ENCODE measurements around the gene DPYD.

DPYD gene

DNA sequence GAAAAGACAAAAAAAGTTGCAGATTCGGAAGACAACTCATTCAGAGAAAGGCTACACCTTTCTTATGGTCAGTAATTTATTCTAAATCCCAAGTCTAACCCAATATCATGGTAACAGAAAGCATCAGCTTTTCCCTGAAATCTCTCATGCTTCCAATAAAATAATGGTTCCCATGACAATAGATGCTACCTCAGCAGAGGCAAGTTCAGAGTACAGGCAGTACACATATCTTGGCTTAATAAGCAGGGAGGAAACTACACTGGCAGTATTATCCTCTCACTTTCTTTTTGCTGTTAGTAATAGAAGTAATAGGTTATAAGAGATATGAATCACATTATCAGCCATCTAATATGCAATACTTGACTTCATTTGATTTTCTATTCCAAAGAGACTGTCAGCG, 137.1 kb downstream of the DPYD start:
- DNase-seq = no peak

DNA sequence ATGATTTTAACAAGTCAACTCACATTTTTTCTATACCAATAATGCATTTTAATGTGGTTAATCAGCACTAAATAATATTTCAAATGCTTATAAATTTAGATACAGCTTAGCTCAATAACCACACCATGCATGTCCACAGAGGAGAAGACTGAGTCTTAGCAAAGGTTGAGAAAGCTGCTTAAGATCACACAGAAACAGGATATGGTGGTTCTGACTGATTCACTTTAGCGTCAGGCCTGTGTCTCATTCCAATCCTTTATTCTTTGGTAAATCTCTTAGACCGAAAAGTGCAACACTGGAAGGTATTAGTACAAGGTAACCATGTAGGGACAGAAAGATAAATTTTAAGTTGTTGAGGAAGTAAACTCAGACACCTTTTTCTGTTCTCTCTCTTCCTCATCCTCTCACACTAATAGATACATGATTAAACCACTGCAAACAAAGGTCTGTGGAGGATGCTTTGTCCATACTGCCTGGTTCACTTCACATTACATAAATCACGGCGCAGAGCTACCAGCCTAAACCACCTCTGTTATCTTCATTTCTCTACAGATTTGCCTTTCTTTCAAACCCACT, 139.0 kb downstream of the DPYD start:
- DNase-seq = no peak

DNA sequence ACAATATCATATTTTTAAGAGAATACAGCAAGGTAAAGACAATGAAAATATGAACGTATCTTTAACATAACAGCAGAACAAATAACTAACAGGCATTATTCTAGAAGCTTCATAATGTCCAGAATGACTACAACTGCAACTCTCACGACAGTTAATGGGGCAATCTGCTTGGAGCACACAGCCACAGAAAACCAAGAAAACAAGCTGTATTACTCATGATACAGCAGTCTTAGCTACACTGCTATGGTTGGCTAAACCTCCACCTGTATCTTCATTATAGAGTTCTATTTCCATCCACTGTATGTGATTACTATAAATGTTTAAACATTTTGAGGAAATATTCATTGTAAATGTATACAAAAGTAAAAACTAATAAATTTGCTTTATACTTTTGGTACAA, 139.9 kb downstream of the DPYD start:
- peak in 1 of 2 experiments; percentile 16 for DNase-seq

DNA sequence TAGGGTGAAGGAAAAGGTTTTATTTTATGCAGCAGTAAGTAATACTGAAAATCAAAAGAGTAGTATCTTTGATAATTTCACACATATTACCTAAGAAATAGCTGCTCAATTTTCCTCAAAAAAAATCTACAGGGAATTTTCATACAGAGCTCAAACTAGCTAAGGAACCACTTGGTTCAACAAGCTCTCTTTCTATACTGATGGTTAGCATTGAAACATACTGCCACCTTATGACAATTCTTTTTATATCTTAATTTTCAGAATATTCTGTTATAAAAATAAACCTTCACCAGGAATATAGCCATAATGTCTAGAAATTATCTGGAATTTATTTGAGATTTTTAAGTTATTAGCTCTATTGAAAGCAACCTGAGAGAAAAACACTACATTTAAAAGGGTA, 142.1 kb downstream of the DPYD start:
- peak in 1 of 2 experiments; percentile 15 for DNase-seq

DNA sequence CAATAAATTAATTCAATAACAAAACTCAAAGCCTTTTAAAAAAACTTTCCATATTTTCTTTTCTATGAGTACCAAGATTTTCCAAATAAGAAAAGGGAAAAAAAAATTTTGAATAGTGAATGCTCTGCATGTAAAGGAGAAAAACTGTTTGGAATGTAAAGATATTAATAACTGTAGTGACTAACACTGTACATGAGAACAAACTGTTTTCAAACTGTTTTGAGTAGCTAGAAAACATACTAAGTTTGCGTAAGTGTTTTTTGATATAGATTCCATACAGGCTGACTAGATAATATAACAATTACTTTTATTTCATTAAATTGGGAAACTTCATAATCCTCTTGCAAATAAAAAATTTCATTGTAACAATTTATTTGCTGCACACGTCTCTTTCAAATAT, 150.5 kb downstream of the DPYD start:
- DNase-seq = no peak

DNA sequence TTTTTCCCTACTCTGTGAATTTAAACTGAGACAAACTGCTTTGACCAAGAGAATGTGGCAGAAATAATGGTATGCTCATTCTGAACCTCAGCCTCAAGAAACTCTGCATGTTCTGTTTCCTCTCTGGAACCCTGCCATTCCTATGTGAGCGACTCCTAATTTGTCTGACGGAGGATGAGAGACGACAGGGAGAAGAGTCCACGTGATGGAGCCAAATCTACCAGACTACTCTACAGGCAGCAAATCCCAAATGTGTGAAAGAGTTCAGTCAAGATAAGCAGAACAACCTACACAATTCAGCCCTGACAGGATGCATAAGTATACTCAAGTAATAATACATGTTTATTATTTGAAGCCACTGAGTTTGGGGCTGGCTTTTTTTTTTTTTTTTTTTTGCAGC, 153.5 kb downstream of the DPYD start:
- DNase-seq = no peak

DNA sequence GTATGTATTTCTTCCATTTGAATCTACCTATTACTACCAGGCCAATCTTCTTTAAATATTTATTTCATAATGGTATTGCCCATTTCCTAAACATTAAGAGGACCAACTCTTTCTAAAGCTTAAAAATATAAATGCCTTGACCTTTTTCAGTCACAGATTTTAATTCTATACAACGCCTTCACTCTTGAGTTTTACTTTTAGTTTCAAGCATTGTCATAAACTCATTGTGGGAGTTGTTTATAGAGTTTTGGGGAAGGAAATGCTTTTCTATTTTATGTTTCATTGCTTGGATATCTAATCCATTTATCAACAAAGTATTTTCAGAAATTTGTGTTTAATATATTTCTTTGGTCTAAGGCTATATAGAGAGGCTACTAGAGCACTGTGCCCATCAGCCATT, 155.8 kb downstream of the DPYD start:
- no peak for DNase-seq

DNA sequence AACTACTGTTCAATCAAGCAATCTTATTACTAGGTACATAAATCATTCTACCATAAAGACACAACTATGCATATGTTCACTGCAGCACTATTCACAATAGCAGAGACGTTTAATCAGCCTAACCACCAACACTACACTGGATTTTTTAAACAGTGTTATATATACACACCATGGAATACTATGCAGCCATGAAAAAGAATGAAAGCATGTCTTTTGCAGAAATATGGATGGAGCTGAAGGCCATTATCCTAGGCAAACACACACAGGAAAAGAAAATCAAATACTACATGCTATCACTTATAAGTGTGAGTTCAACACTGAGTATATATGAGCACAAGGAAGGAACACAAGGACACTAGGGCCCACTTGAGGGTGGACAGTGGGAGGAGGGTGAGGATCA, 159.2 kb downstream of the DPYD start:
- DNase-seq = no peak

DNA sequence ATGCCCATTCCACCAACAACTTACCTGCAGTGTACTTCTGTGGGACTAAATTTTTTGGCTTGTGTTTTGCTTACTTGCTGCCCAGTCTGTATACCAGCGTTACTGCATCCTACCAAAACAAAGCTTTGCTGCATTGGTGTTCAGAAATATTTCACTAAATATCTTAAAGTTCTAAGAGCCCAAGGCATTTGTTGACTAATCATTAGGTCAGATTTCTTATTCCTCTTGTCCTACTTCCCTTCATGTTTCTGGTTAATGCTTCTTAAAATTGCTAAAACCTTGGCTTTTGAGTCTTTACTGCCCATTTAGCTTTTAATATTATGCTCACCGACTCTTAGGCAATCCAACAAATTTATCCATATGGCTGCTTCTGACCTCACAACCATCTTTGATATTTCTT, 161.8 kb downstream of the DPYD start:
- no peak for DNase-seq

DNA sequence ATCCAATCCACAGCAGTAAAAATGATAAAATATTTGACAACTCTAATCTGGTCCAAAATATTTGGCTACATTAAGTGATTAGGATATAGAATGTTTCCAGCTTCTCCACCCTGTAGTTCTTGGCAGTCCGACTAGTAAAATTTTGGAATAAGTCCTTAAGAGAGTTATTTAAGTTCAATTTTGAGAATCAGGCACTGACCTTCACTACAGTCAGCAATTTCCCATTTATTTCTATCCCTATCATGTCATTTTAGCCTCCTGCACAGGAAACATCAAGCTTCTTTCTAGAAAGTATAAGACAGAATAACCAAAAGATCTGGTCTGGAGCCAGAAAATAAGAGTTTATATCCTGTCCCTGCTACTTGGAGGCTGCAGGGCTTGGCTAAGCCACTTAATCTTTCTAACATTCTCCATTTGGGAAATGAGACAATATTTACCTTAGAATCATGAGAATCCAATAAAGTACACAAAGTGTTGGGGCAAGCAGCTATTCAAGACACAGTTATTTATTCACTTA, 162.2 kb downstream of the DPYD start:
- DNase-seq = peak in 1 of 2 experiments; percentile 29

DNA sequence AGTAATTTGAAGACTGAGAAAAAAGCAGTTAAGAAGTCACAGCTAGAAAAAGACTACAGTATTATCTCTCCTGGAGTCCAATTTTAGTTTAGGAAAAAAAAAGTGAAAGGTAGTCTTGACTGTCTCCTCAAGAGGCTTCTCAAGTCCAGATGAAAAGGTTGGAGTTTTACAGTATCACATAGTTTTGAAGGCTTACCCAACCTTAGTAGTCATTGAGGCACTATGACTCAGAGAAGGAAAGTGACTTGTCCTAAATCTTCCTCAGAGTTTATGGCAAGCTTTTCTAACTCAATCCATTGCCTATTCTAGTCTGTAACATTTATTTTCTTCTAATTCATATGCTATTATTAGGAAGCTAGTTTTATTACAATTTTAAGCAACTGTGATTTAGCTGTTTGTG, 174.9 kb downstream of the DPYD start:
- DNase-seq = no peak

DNA sequence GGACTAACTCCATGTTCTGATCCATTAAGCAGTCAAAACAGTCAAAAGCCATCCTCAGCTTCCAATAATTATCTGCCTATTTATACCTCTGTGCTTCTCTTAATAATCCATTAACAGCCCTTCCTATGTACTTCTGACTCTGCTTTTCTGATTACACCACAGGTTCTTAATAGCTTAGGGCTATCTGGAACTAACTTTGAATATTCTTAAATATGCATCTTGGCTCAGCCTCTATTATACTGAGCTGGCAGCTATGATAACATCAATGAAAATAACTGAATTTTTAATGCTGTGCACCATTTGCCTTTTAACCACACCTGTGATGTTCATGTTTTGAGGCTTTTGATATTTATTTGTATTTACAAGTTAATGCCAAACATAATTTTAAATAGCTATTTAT, 175.9 kb downstream of the DPYD start:
- no peak for DNase-seq

DNA sequence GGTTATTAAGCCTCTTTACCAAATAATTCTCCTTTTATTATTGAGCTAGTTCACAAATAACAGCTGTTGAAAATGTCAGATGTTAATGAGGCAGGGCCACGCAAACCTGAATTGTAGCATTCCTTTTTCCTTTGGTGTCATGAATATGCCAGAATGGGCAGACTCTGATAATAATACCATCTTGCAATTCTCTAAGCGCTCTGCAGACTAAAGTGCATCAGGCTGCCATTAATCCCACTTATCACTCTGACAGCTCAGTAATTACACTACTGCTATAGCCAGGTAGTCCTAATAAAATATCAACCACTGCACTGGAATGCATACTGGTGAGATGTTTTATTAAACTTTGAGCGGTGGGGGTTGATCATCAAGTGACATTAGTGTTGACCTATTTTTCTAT, 177.7 kb downstream of the DPYD start:
- no peak for DNase-seq

DNA sequence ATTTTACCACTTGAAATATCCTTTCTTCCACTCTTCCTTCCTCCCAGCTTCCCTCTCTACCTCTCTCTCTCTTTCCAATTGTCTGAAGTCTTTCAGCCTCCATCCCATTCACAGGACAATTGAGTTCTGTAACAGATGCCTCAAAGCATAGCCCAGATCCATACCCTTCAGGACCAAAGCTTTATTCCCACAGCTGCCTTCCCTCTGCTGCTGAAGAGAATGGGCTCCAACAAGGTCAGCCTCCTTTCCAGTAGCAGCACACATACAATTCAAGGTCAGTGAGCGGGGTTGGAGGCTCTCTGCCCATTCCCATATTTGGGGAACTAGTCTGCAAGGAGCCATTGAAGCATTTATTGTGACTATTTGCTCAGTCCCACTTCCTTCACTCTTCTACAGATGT, 179.9 kb downstream of the DPYD start:
- DNase-seq = no peak

DNA sequence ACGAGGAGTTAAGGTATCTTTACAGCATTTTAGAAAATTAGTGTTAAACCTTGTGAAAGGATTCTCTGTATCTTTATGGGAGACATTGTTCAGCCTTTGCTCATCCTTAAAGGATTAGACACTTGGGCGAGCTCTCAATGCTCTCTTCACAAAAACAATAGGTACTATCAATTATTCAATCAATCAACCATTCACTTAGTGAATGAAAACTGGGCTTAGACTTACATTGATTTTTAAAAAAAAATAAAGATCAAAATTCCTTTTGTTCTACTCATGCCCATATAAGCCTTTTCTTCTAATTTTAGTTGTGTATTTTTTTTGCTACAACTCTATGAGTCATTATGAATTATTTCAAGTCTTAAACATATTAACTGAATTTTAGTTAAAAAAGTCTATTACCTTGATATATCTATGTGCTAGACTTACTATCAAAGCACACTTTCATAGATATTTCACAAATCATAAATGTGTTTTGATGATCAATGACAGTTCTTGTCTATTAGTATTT, 181.2 kb downstream of the DPYD start:
- DNase-seq = no peak

DNA sequence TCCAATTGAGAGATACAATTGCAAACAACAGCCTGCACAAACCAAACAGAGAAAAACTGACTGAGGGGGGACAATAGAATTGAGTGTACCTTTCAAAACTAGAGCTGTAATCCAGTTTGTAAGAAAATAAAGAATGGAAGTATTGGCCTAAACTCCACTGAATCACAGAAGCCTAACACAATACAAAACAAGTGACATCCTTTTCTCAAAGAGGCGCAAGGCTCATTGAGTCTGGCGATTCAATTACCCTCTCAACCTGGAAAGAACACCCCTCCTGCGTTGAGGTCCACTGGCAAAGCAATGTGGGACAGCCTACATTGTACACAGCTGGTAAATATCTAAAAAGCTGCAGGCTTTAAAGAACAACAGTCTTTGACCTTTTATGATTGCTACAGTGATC, 182.6 kb downstream of the DPYD start:
- no peak for DNase-seq

DNA sequence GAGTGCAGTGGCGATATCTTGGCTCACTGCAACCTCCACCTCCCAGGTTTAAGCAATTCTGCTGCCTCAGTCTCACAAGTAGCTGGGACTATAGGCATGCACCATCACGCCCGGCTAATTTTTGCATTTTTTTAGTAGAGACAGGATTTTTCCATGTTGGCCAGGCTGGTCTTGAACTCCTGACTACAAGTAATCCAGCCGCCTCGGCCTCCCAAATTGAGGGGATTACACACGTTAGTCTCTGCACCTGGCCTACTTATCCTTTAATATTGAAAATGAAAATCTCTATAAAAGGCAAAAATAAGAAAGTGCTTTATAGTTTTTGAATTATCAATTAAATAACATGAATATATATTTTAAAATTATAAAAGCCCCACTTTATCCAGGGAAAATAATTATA, 190.6 kb downstream of the DPYD start:
- DNase-seq = no peak

DNA sequence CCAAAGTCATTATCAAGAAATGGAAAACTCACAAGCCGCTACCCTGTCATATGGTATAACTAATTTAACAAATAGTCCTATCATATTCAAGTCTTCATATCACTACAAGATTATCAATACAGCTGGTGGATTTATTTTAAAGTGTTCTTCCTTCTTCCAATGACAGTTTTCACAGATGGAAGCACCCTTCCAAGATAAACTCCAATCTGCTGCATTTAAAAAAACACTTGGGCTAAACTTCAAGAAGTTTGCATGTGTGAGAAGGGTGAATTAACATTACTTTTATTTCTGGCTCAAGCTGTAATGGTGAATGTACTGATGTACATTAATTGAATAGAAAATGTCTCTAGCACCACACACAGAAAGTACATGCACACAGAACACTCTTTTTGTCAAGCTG, 192.4 kb downstream of the DPYD start:
- DNase-seq = no peak

DNA sequence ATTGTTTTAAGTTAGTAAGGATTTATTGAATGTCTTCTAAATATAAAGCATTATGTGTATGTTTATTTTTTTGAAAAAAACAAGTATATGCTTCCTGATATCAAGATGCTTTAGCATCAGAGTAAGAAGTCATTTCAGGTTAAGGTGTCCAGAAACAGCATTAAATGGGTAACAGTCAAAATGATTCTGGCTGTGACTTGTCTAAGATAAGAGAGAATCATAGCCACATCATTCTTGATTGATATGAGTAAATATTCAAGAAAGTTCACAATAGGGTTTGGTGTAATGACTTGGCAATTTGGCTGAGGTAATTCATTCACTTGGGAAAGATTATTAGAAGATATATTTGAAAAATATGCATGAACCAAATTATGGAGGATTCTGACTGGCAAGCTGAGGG, 193.8 kb downstream of the DPYD start:
- DNase-seq = no peak

DNA sequence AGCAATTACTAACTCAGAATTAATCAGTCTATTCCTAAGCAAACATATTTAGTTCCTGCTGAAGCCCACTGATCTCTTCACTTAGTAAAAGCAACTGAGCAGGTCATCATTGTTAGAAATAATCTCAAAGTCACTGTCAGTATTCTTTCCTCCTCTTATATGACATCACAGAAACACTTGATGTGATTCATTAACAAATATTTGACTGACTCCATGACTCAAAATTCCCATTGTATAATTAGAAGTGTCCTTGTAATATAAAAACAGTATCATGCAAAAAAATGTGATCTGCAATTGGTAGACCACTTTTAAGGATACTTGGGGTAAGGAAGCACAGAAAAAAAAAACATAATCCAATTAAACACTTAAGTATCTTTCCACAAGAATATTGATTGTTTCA, 194.4 kb downstream of the DPYD start:
- no peak for DNase-seq

DNA sequence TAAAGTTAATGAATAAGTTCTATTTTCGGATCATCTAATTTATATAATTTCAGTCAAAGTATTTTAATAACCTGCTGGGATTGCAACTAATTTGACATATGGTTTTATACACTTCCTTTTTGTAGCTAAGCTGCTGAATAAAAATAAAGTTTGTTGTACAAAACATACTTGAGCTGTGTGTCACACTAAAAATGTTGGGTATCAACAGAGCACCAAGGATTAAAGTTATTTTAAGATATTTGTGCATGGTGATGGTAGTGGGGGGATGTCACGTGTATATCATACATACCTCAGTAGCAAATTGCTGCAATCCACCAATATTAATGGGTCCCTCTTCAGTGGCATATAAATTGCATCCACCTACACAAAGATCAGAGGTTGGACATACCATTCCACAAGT, 199.6 kb downstream of the DPYD start:
- DNase-seq = no peak

DNA sequence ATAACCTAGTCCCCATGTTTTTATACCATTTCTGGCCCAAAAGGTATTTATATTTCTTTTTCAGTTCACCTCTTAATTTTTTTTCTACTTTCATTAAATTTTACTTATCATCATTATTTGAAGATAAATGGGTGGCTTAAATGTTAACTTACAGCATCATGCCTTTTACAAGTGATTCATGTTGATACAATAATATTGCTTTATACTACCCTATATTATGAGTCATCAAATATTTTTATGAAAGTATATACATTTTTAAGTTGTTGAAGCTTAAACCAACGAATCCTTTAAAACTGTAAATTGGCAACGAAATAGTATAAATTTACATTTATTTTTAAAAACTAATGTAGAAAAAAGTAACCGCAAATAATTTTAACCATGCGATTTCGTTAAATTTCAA, 207.9 kb downstream of the DPYD start:
- no peak for DNase-seq

DNA sequence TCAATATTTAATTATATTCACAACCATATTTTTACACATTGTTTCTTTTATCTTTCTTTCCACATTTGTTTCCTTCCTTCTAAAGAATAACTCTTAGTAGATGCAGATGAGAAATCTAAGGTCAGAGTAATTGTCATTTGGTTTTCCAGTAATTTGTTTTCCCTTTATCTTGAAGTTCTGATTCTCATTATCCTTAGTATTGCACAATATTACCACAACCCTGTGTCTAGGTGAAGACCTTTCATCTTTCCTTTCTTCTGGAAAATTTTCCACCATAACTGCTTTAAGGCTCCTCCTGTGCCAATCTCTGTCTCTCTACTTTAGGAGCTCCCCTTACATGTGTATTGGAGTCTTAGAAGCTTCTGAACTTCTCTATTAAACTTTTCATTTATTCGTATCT, 209.0 kb downstream of the DPYD start:
- no peak for DNase-seq

DNA sequence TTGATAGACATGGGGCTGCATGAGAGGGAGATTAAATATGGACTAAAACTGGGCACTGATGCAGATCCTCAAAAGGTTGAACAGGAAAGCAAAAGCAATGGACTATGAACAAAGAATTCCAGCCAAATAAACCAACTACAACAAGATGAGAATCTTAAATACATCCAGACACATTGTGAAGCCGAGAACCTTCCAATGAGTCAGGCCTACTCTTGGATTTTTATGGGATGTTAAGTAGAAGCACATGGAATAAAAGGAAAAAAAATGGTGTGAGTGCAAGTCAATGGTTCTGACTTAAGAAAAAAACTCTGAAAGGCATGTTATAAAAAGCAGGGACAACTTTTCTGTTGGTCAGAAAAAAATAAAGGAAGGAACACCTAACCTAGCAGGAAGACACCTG, 227.2 kb downstream of the DPYD start:
- DNase-seq = no peak

DNA sequence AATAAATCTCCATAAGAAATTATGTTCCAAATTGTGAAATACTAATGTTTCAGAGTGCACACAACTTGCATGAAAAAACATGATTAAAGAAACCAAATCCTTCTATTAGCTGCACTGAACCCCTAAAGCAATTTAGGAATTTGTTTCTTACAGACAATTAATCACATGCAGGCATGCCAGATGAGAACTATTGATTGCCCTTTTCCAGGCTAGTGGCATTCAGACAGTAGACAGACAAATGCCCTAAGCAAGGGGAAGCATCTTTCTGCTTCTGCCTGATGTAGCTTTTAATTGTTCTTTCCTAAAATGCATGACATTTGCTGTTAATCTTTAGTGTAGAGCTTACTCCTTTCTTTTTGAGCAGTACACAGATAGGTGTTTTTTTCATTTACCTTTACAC, 229.5 kb downstream of the DPYD start:
- DNase-seq = no peak

DNA sequence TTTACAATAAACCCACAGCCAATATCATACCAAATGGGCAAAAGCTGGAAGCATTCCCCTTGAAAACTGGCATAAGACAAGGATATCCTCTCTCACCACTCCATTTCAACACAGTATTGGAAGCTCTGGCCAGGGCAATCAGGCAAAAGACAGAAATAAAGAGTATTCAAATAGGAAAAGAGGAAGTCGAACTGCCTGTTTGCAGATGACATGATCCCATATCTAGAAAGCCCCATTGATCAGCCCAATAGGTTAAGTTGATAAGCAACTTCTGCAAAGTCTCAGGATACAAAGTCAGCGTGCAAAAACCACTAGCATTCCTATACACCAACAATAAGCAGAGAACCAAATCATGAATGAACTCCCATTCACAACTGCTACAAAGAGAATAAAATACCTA, 235.5 kb downstream of the DPYD start:
- DNase-seq = no peak

Data from NCI-H446 (cell line).